ENCODE data around the gene DRD2.

Gene DRD2

DNA sequence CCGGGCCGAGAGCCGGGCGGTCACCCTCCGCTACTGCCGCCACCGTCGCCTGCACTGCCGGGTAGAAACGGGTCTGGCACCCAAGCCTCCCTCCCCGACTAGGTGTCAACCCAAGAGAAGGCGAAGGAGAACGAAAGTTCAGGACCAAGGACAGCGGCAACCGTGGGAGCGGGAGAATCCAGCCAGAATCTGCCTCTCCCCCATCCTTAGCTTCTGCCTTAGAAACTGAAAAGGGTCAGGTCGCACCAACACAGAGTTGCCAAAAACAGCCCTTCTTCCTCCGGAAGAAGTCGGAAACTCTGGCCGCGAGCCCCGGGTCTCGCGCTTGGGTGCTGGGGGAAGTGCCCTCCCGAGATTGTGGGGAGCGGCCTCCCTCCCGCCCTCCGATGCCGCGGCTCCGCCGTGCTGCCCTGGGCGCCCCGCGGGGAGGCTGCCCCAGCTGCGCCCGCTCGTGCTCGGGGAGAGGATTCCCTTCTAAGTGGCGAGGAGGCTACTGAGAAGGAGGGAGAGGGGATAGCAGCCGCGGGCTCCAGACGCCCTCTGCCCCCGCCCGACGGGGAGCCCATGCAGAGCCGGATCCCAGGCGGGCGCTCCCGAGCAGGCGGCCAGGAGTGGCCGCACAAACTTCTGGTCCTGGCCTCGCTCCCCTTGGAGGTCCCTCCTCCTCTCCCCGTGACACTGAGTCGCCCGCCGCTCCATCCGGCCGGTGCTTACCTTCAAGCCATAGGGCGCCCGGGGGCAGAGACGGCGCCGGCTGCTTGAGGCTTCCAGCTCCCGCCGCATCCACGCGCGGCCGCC lies 637 bp downstream of the DRD2 start (continued):
- TF ChIP-seq ZNF404 (tag by site-specific recombination; IDR thresholded peaks at IDR 0.05) (no peak), SP7 (tag by site-specific recombination; IDR thresholded peaks at IDR 0.05) (peak; percentile 43; the same call in 1 of the 2 replicates), MEIS1 (CRISPR knock-in tag; IDR thresholded peaks at IDR 0.05; ENCODE audit: borderline replicate concordance) (0 out of 2 replicates have a peak, but pooled peaks have one; percentile 26), ZNF366 (tag by site-specific recombination; conservative IDR thresholded peaks at IDR 0.05) (peak; percentile 41; the same call in 1 of the 2 replicates), REPIN1 (tag by site-specific recombination; IDR thresholded peaks at IDR 0.05; ENCODE audit: low read depth) (no peak), WT1 (tag by site-specific recombination; IDR thresholded peaks at IDR 0.05) (no peak), ZSCAN5A (tag by site-specific recombination; IDR thresholded peaks at IDR 0.05) (no peak), ZNF488 (tag by site-specific recombination; IDR thresholded peaks at IDR 0.05) (no peak), ZNF112 (tag by site-specific recombination; IDR thresholded peaks at IDR 0.05) (no peak), ZNF629 (tag by site-specific recombination; IDR thresholded peaks at IDR 0.05) (0 out of 2 replicates have a peak, but pooled peaks have one; percentile 21), ZNF560 (tag by site-specific recombination; IDR thresholded peaks at IDR 0.05; ENCODE audit: borderline replicate concordance) (no peak), KLF8 (tag by site-specific recombination; IDR thresholded peaks at IDR 0.05) (peak; percentile 34; the same call in 1 of the 2 replicates), ZNF223 (tag by site-specific recombination; IDR thresholded peaks at IDR 0.05) (no peak), SP2 (tag by site-specific recombination; IDR thresholded peaks at IDR 0.05) (peak; percentile 45), ELK4 (IDR thresholded peaks at IDR 0.05; ENCODE audit: borderline replicate concordance, low read depth, low read length) (no peak), MZF1 (tag by site-specific recombination; IDR thresholded peaks at IDR 0.05; ENCODE audit: borderline replicate concordance) (no peak), ZBTB17 (tag by site-specific recombination; IDR thresholded peaks at IDR 0.05) (peak; percentile 93), ZBTB20 (tag by site-specific recombination; IDR thresholded peaks at IDR 0.05) (no peak), ZXDB (tag by site-specific recombination; IDR thresholded peaks at IDR 0.05) (no peak), ZNF585B (tag by site-specific recombination; IDR thresholded peaks at IDR 0.05) (no peak), ZNF639 (tag by site-specific recombination; IDR thresholded peaks at IDR 0.05) (no peak), ZFP3 (tag by site-specific recombination; IDR thresholded peaks at IDR 0.05; ENCODE audit: low read depth) (no peak), ZNF18 (tag by site-specific recombination; IDR thresholded peaks at IDR 0.05) (no peak), KLF16 (tag by site-specific recombination; IDR thresholded peaks at IDR 0.05) (no peak), ZNF274 (IDR thresholded peaks at IDR 0.05; ENCODE audit: low read length) (no peak), ZNF274 (tag by site-specific recombination; IDR thresholded peaks at IDR 0.05; ENCODE audit: borderline replicate concordance) (no peak), ZNF501 (tag by site-specific recombination; IDR thresholded peaks at IDR 0.05) (0 out of 2 replicates have a peak, but pooled peaks have one; percentile 32), ZNF555 (tag by site-specific recombination; conservative IDR thresholded peaks at IDR 0.05) (no peak), ZNF24 (tag by site-specific recombination; IDR thresholded peaks at IDR 0.05) (no peak)
- TF ChIP-seq, protein P1, sequence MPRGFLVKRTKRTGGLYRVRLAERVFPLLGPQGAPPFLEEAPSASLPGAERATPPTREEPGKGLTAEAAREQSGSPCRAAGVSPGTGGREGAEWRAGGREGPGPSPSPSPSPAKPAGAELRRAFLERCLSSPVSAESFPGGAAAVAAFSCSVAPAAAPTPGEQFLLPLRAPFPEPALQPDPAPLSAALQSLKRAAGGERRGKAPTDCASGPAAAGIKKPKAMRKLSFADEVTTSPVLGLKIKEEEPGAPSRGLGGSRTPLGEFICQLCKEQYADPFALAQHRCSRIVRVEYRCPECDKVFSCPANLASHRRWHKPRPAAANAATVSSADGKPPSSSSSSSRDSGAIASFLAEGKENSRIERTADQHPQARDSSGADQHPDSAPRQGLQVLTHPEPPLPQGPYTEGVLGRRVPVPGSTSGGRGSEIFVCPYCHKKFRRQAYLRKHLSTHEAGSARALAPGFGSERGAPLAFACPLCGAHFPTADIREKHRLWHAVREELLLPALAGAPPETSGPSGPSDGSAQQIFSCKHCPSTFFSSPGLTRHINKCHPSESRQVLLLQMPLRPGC (tag by site-specific recombination; IDR thresholded peaks at IDR 0.05), result no peak

Data from HEK293 (cell line).